Esophagus muscularis mucosa (tissue), 3 donors: ENCODE measurements around the gene SUFU.

Experiments
- CTCF ChIP-seq, 3 experiments: fragments of 200-600 bp in 2 of 3; fragments of 450-650 bp in 1 of 3; sonication (generic) in 2 of 3; IDR thresholded peaks; one replicate each; pipeline ENCODE4 v1.5.1; 2017 to 2019; ENCODE audit warnings: antibody characterized with exemption in 3 of 3, mild to moderate bottlenecking in 2 of 3, moderate library complexity in 1 of 3
- POLR2A ChIP-seq: fragments of 450-650 bp; IDR thresholded peaks from one replicate; pipeline ENCODE4 v1.6.1; 2017; ENCODE audit warnings: antibody characterized with exemption, moderate library complexity, mild to moderate bottlenecking, low read depth

- TF ChIP-seq CTCF (IDR thresholded peaks at IDR 0.05) (no peak), POLR2A (no peak)
Observed at GRCh38 chr10:102508506-102508905, 4.7 kb downstream of the SUFU start.
